SK-N-SH (cell line): Measurements from ENCODE around the gene USP46. TPM values are rescaled to one million over a fixed set of nuclear protein-coding genes. Genes with fewer than 3 reads are reported as not detected.

Source experiments
- CTCF ChIA-PET: fragments of 300-600, 350-600 bp; formaldehyde crosslinking; extraction: SDS; loops from one replicate; lab custom pipeline; 2021; lab: Yijun Ruan, JAX
- POLR2A ChIA-PET: fragments of 350-600 bp; sonication (Branson Sonifier 250); formaldehyde crosslinking; extraction: SDS; loops from one replicate; lab custom pipeline; 2020; ENCODE audit warnings: antibody characterized with exemption, inconsistent platforms; lab: Yijun Ruan, JAX
- DNase-seq: peaks from one replicate; pipeline ENCODE4 v3.0.0; 2012
- H2AFZ ChIP-seq: fragments of 200-600 bp; sonication (generic); 2 replicates; pipeline ENCODE4 v1.8.1; 2016; ENCODE audit warnings: antibody characterized with exemption, mild to moderate bottlenecking, low read depth
- H3F3A ChIP-seq: fragments of 200-600 bp; sonication (generic); replicated peaks from 2 replicates; pipeline ENCODE3; 2016; ENCODE audit warnings: antibody characterized with exemption, mild to moderate bottlenecking; ENCODE audit not compliant: insufficient read depth
- H3K27ac ChIP-seq, 2 experiments: fragments of 200-500 bp in 1 of 2; fragments of 200-600 bp in 1 of 2; sonication (Bioruptor generic) in 1 of 2; sonication (generic), shearing (Covaris generic) in 1 of 2; 2 replicates each; pipeline versions ENCODE4 v1.5.1 to v1.6.1; 2014 to 2016; ENCODE audit warnings: low read depth in 2 of 2, inconsistent platforms in 1 of 2, low read length in 1 of 2, mild to moderate bottlenecking in 1 of 2, mixed read lengths in 1 of 2
- H3K27me3 ChIP-seq: fragments of 200-600 bp; sonication (generic), shearing (Covaris generic); 2 replicates; pipeline ENCODE4 v1.6.1; 2016; ENCODE audit warnings: mixed run types; ENCODE audit not compliant: insufficient read depth
- H3K36me3 ChIP-seq, 2 experiments: fragments of 200-500 bp in 1 of 2; fragments of 200-600 bp in 1 of 2; sonication (Bioruptor generic) in 1 of 2; sonication (generic) in 1 of 2; replicated peaks in 1 of 2; 2 replicates each; pipeline versions ENCODE3 to v1.5.1; 2014 to 2016; ENCODE audit warnings: low read length in 1 of 2, mild to moderate bottlenecking in 1 of 2; ENCODE audit not compliant: insufficient read depth in 2 of 2, control insufficient read depth in 1 of 2
- H3K4me1 ChIP-seq, 2 experiments: fragments of 200-500 bp in 1 of 2; fragments of 200-600 bp in 1 of 2; sonication (Bioruptor generic) in 1 of 2; sonication (generic), shearing (Covaris generic) in 1 of 2; 2 replicates each; pipeline versions ENCODE4 v1.5.1 to v1.6.1; 2014 to 2016; ENCODE audit warnings: low read depth in 1 of 2, low read length in 1 of 2, mixed run types in 1 of 2; ENCODE audit not compliant: insufficient read depth in 2 of 2, control insufficient read depth in 1 of 2
- H3K4me2 ChIP-seq: fragments of 200-600 bp; sonication (generic), shearing (Covaris generic); 2 replicates; pipeline ENCODE4 v1.6.1; 2017; ENCODE audit warnings: mixed run types
- H3K4me3 ChIP-seq, 2 experiments: fragments of 200-500 bp in 1 of 2; fragments of 200-600 bp in 1 of 2; sonication (Bioruptor generic) in 1 of 2; sonication (generic), shearing (Covaris generic) in 1 of 2; 2 replicates each; pipeline versions ENCODE4 v1.5.1 to v1.8.1; 2014 to 2016; ENCODE audit warnings: low read depth in 2 of 2, inconsistent platforms in 1 of 2, low read length in 1 of 2, mild to moderate bottlenecking in 1 of 2, mixed read lengths in 1 of 2, moderate library complexity in 1 of 2
- H3K79me2 ChIP-seq: fragments of 200-600 bp; sonication (generic); 2 replicates; pipeline ENCODE4 v1.8.1; 2017; ENCODE audit warnings: mild to moderate bottlenecking; ENCODE audit not compliant: insufficient read depth
- H3K9ac ChIP-seq: fragments of 200-600 bp; sonication (generic); 2 replicates; pipeline ENCODE4 v1.6.1; 2017; ENCODE audit warnings: mixed run types
- H3K9me2 ChIP-seq: fragments of 200-600 bp; sonication (generic); 2 replicates; pipeline ENCODE4 v1.6.1; 2017; ENCODE audit warnings: mixed run types
- H3K9me3 ChIP-seq: fragments of 200-600 bp; sonication (generic); 2 replicates; pipeline ENCODE4 v1.6.1; 2017; ENCODE audit warnings: mixed run types, mild to moderate bottlenecking, moderate library complexity
- H4K20me1 ChIP-seq: fragments of 200-600 bp; sonication (generic); 2 replicates; pipeline ENCODE4 v1.6.1; 2017; ENCODE audit warnings: mild to moderate bottlenecking, mixed run types; ENCODE audit not compliant: insufficient read depth
- CHD2 ChIP-seq: fragments of 150-350 bp; IDR thresholded peaks from 2 replicates; pipeline ENCODE4 v1.6.1; 2018; ENCODE audit warnings: low read length; ENCODE audit not compliant: partially characterized antibody
- FOSL2 ChIP-seq: IDR thresholded peaks from 2 replicates; pipeline ENCODE4 v1.4.0; 2012; ENCODE audit warnings: low read depth, mild to moderate bottlenecking, moderate library complexity, borderline replicate concordance
- FOXJ3 ChIP-seq: sonication (generic); formaldehyde crosslinking; IDR thresholded peaks from 2 replicates; pipeline ENCODE4 v1.5.1; 2020; ENCODE audit warnings: mild to moderate bottlenecking, missing genetic modification reagents
- MEF2A ChIP-seq: IDR thresholded peaks from 2 replicates; pipeline ENCODE4 v1.4.0; 2012; ENCODE audit warnings: low read depth, borderline replicate concordance
- NRF1 ChIP-seq: IDR thresholded peaks from 2 replicates; pipeline ENCODE4 v1.6.1; 2012; ENCODE audit warnings: low read depth, mild to moderate bottlenecking, low read length
- RAD21 ChIP-seq: IDR thresholded peaks from 2 replicates; pipeline ENCODE4 v1.6.1; 2012; ENCODE audit warnings: mild to moderate bottlenecking, low read length
- RCOR1 ChIP-seq: fragments of 150-350 bp; IDR thresholded peaks from 2 replicates; pipeline ENCODE4 v1.6.1; 2017; ENCODE audit warnings: antibody characterized with exemption, low read length
- RXRA ChIP-seq: IDR thresholded peaks from 2 replicates; pipeline ENCODE4 v1.4.0; 2012; ENCODE audit warnings: low read depth, mild to moderate bottlenecking, borderline replicate concordance
- SMC3 ChIP-seq: IDR thresholded peaks from 2 replicates; pipeline ENCODE4 v1.6.1; 2012; ENCODE audit warnings: low read depth, low read length, improper control_type of control experiment
- TAF1 ChIP-seq: IDR thresholded peaks from 2 replicates; pipeline ENCODE4 v1.6.1; 2012; ENCODE audit warnings: low read depth, mild to moderate bottlenecking, low read length, moderate library complexity, borderline replicate concordance
- WGBS: methylation state at CpG from one replicate; pipeline ENCODE4 v1.1.6; 2017; ENCODE audit warnings: low lambda C conversion rate; 5-methylcytosine and 5-hydroxymethylcytosine counted together
- polyA plus RNA-seq, 3 experiments: library from polyadenylated mRNA; depleted of rRNA; stranded (reverse); fragments of >200 nt; gene quantifications; 2 replicates each; pipeline ENCODE4 v1.2.3, GENCODE V29; 2012
- TF ChIP-seq, protein P1 (sequence below): fragments of 200-600 bp; sonication (generic); IDR thresholded peaks from 2 replicates; pipeline ENCODE4 v1.6.1; 2017; ENCODE audit warnings: antibody characterized with exemption, mild to moderate bottlenecking, moderate library complexity
- TF ChIP-seq, protein P2 (sequence below): IDR thresholded peaks from 2 replicates; pipeline ENCODE4 v1.6.1; 2012; ENCODE audit warnings: mild to moderate bottlenecking, low read depth, low read length, moderate library complexity
- TF ChIP-seq, protein P3 (sequence below): fragments of 150-350 bp; IDR thresholded peaks from 2 replicates; pipeline ENCODE4 v1.6.1; 2016; ENCODE audit warnings: mild to moderate bottlenecking, low read depth, low read length
- TF ChIP-seq, protein P4 (sequence below): IDR thresholded peaks from 2 replicates; pipeline ENCODE4 v1.4.0; 2012; ENCODE audit warnings: low read depth

The USP46 gene
- polyA plus RNA-seq, 1 of the 3 experiments (the other 2 are of a cell fraction) = 4.5 TPM

DNA sequence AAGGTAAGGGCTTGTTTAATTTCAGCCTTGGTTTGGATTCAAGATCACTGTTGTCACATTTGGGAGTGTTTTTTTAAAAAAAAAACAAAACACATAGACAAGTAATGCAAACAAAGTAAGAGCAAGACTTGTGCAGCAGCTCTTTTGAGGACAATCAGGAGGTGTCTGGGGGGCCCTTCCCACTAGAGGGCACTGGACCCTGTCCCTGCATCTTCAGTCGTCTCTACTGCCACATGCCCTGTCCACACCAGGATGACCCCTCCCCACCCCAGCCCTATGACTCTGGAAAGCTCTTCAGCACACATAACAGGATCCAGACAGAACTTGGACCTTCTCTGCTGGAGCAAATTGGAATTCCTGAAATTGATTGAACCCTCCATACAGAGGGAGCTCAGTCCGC is 71.0 kb downstream of the USP46 start:
- no peaks in the 10 kb centered on the region for H3K36me3 ChIP-seq
- CTCF ChIA-PET = interaction anchor here (0.6 to 3.8 kb wide), 22 partner anchors 9 to 1646 kb away, joined by 3 to 27 read pairs (median 4); no protein-coding TSS in a partner anchor
- no peak overlapping the region for H2AFZ ChIP-seq
- no peaks in the 10 kb centered on the region for H3F3A ChIP-seq
- no peaks in the 10 kb centered on the region for H4K20me1 ChIP-seq
- WGBS = 20% methylated on average over 1 of the region's 2 CpGs
- H3K9me2 ChIP-seq = no peaks in the 10 kb centered on the region
- H3K4me3 ChIP-seq = no peak overlapping the region
- H3K27me3 ChIP-seq = no peaks in the 10 kb centered on the region
- peak; percentile 56 for DNase-seq
- no peaks in the 10 kb centered on the region for H3K79me2 ChIP-seq
- TF ChIP-seq RAD21 = peak; percentile 60
- TF ChIP-seq FOXJ3 = no peak
- peak; percentile 43; the same call in 1 of the 2 replicates for TF ChIP-seq SMC3
- TF ChIP-seq, protein P1, sequence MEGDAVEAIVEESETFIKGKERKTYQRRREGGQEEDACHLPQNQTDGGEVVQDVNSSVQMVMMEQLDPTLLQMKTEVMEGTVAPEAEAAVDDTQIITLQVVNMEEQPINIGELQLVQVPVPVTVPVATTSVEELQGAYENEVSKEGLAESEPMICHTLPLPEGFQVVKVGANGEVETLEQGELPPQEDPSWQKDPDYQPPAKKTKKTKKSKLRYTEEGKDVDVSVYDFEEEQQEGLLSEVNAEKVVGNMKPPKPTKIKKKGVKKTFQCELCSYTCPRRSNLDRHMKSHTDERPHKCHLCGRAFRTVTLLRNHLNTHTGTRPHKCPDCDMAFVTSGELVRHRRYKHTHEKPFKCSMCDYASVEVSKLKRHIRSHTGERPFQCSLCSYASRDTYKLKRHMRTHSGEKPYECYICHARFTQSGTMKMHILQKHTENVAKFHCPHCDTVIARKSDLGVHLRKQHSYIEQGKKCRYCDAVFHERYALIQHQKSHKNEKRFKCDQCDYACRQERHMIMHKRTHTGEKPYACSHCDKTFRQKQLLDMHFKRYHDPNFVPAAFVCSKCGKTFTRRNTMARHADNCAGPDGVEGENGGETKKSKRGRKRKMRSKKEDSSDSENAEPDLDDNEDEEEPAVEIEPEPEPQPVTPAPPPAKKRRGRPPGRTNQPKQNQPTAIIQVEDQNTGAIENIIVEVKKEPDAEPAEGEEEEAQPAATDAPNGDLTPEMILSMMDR = peak; percentile 54
- TF ChIP-seq, all 33 proteins: peak for 3
- Histone ChIP-seq H3K9ac (no peak overlapping the region), H3K9me3 (no peaks in the 10 kb centered on the region), H3K4me2 (no peak overlapping the region), H3K27ac (no peak overlapping the region), H3K4me1 (no peaks in the 10 kb centered on the region)
- POLR2A ChIA-PET = no interaction called here

DNA sequence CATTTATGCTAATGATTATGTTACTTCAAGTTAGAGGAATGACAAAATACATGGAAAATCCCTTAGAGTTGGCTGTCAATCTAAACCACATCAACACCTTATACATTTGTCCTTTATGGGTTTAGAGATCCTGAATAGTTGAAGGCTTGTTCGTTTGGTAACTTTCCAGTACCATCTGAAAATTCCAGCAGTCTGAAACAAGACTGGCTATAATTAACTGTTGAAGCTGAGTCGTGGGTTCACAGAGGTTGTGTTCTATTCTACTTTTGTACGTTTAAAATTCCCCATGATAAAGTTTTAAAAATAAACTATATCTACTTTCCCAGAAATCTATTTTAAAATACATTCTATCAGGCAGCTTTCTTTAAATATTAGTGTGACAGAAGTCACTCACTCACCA is 73.0 kb downstream of the USP46 start:
- Histone ChIP-seq H3K36me3 (no peaks in the 10 kb centered on the region), H3K27ac (no peak overlapping the region), H3F3A (no peaks in the 10 kb centered on the region), H3K9me3 (no peaks in the 10 kb centered on the region), H3K9ac (no peak overlapping the region), H4K20me1 (no peaks in the 10 kb centered on the region), H3K79me2 (no peaks in the 10 kb centered on the region), H3K4me2 (no peak overlapping the region), H3K4me1 (no peaks in the 10 kb centered on the region; a peak in 1 of 4 replicates), H2AFZ (no peak overlapping the region), H3K4me3 (no peak overlapping the region), H3K9me2 (no peaks in the 10 kb centered on the region), H3K27me3 (no peaks in the 10 kb centered on the region)
- ChIA-PET CTCF (interaction anchor here (1.0 to 1.9 kb wide), 3 partner anchors 15 to 396 kb away, joined by 3 to 6 read pairs (median 4); no protein-coding TSS in a partner anchor), POLR2A (no interaction called here)
- DNase-seq = no peak
- TF ChIP-seq, protein P2, sequence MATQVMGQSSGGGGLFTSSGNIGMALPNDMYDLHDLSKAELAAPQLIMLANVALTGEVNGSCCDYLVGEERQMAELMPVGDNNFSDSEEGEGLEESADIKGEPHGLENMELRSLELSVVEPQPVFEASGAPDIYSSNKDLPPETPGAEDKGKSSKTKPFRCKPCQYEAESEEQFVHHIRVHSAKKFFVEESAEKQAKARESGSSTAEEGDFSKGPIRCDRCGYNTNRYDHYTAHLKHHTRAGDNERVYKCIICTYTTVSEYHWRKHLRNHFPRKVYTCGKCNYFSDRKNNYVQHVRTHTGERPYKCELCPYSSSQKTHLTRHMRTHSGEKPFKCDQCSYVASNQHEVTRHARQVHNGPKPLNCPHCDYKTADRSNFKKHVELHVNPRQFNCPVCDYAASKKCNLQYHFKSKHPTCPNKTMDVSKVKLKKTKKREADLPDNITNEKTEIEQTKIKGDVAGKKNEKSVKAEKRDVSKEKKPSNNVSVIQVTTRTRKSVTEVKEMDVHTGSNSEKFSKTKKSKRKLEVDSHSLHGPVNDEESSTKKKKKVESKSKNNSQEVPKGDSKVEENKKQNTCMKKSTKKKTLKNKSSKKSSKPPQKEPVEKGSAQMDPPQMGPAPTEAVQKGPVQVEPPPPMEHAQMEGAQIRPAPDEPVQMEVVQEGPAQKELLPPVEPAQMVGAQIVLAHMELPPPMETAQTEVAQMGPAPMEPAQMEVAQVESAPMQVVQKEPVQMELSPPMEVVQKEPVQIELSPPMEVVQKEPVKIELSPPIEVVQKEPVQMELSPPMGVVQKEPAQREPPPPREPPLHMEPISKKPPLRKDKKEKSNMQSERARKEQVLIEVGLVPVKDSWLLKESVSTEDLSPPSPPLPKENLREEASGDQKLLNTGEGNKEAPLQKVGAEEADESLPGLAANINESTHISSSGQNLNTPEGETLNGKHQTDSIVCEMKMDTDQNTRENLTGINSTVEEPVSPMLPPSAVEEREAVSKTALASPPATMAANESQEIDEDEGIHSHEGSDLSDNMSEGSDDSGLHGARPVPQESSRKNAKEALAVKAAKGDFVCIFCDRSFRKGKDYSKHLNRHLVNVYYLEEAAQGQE = no peak
- TF ChIP-seq RXRA = no peak
- TF ChIP-seq, protein P1 = no peak
- no peak for TF ChIP-seq TAF1
- TF ChIP-seq, protein P3, sequence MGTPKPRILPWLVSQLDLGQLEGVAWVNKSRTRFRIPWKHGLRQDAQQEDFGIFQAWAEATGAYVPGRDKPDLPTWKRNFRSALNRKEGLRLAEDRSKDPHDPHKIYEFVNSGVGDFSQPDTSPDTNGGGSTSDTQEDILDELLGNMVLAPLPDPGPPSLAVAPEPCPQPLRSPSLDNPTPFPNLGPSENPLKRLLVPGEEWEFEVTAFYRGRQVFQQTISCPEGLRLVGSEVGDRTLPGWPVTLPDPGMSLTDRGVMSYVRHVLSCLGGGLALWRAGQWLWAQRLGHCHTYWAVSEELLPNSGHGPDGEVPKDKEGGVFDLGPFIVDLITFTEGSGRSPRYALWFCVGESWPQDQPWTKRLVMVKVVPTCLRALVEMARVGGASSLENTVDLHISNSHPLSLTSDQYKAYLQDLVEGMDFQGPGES = no peak
- no peak for TF ChIP-seq CHD2
- TF ChIP-seq RAD21 = no peak
- no peak for TF ChIP-seq RCOR1
- TF ChIP-seq, protein P4, sequence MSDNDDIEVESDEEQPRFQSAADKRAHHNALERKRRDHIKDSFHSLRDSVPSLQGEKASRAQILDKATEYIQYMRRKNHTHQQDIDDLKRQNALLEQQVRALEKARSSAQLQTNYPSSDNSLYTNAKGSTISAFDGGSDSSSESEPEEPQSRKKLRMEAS = no peak
- TF ChIP-seq FOSL2 = no peak
- no peak for TF ChIP-seq MEF2A
- no peak for TF ChIP-seq NRF1
- 56% methylated on average over 3 of the region's 3 CpGs for WGBS
